ENCODE data around the gene TEX29. TPM values are rescaled to one million over a fixed set of nuclear protein-coding genes. Genes with fewer than 3 reads are reported as not detected.

TEX29 gene
- total RNA-seq, 4 donors from 2014 or later: 1.1 to 3.4 TPM; not detected in 2

GRCh38 chr13:111361873-111362648, 41.6 kb downstream of the TEX29 start:
- Histone ChIP-seq H3K27me3 (peaks cover 0 to 10% (median 0%) of the 10 kb centered on the region in 3 donors), H3K9me3 (no peaks in the 10 kb centered on the region), H3K4me1 (no peaks in the 10 kb centered on the region), H3K36me3 (no peaks in the 10 kb centered on the region), H3K27ac (no peak overlapping the region), H3K4me3 (no peak overlapping the region)
- TF ChIP-seq CTCF (IDR thresholded peaks at IDR 0.05 in 4 of 5, conservative IDR thresholded peaks at IDR 0.05 in 1 of 5) (no peak), POLR2A (IDR thresholded peaks at IDR 0.05) (no peak)
- intact Hi-C loops (cut with DNase I; ENCODE audit: low total_unique reads) (no loop called here), in situ Hi-C loops (cut with MboI; ENCODE audit: low sequenced_read_pairs in 4 of 4) (no loop called here)
- ATAC-seq (no peak), DNase-seq (no peak)

GRCh38 chr13:111363121-111363520, 42.7 kb downstream of the TEX29 start:
- peaks cover 0 to 10% (median 0%) of the 10 kb centered on the region in 3 donors for H3K27me3 ChIP-seq
- TF ChIP-seq POLR2A (IDR thresholded peaks at IDR 0.05) (no peak), CTCF (IDR thresholded peaks at IDR 0.05 in 4 of 5, conservative IDR thresholded peaks at IDR 0.05 in 1 of 5) (no peak)
- DNase-seq: no peak
- H3K27ac ChIP-seq: no peak overlapping the region
- in situ Hi-C loops (cut with MboI; ENCODE audit: low sequenced_read_pairs in 4 of 4): no loop called here
- intact Hi-C loops (cut with DNase I; ENCODE audit: low total_unique reads): no loop called here
- H3K9me3 ChIP-seq: no peaks in the 10 kb centered on the region
- no peak overlapping the region for H3K4me3 ChIP-seq
- no peaks in the 10 kb centered on the region for H3K4me1 ChIP-seq
- no peak for ATAC-seq
- H3K36me3 ChIP-seq: no peaks in the 10 kb centered on the region

- no peaks in the 10 kb centered on the region for H3K4me1 ChIP-seq
- DNase-seq: no peak
- TF ChIP-seq POLR2A (IDR thresholded peaks at IDR 0.05) (no peak), CTCF (IDR thresholded peaks at IDR 0.05 in 4 of 5, conservative IDR thresholded peaks at IDR 0.05 in 1 of 5) (no peak)
- no peak overlapping the region for H3K4me3 ChIP-seq
- in situ Hi-C loops (cut with MboI; ENCODE audit: low sequenced_read_pairs in 4 of 4) (no loop called here), intact Hi-C loops (cut with DNase I; ENCODE audit: low total_unique reads) (no loop called here)
- peaks cover 0 to 10% (median 0%) of the 10 kb centered on the region in 3 donors for H3K27me3 ChIP-seq
- ATAC-seq: no peak
- no peaks in the 10 kb centered on the region for H3K36me3 ChIP-seq
- no peak overlapping the region for H3K27ac ChIP-seq
- no peaks in the 10 kb centered on the region for H3K9me3 ChIP-seq
These were observed 43.1 kb downstream of the TEX29 start for GRCh38 chr13:111363591-111363990.

DNA sequence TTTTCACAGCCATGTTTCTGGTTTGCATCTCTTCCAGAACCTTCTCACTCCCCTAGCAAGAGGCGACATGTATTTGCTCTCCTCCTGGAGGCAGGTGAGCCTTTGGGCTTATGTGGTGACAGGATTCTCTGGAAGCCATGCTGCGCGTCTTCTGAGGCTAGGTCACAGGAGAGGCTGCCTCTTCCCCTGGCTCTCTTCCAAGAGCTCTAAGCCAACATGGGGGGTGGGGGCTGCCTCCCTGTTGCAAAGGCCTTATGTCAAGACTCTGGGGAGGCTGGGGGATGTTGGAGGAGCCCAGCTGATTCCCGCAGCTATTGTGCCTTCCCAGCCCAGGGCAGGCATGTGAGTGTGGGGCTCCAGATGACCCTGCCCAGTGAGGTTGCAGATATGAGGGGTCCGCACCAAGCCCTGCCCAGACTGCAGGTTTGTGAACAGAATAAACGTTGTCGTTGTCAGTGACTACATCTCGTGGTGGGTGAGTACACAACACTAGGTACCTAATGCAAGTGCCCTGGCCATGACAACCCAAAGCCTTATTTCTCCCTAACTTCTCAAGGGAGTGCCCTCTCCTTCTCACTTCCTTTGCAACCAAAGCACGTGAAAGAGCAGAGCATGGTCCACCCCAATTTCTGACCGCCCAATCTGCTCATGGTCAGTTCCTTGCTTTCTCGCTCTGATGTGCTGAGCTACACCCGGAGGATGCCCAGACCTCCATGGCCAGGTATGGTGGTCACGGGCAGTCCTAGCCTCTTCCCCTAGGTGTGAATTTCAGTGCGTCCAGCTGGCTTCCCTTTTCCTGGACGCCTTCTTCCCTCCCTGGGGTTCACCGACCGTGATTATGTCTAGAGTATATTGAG, 44.9 kb downstream of the TEX29 start:
- H3K27ac ChIP-seq: no peak overlapping the region
- in situ Hi-C loops (cut with MboI; ENCODE audit: low sequenced_read_pairs in 4 of 4): no loop called here
- H3K36me3 ChIP-seq: no peaks in the 10 kb centered on the region
- no peaks in the 10 kb centered on the region for H3K9me3 ChIP-seq
- no peak overlapping the region for H3K4me3 ChIP-seq
- intact Hi-C loops (cut with DNase I; ENCODE audit: low total_unique reads): no loop called here
- DNase-seq (no peak), ATAC-seq (no peak)
- H3K27me3 ChIP-seq: peaks cover 0 to 10% (median 0%) of the 10 kb centered on the region in 3 donors
- no peaks in the 10 kb centered on the region for H3K4me1 ChIP-seq
- TF ChIP-seq CTCF (IDR thresholded peaks at IDR 0.05 in 4 of 5, conservative IDR thresholded peaks at IDR 0.05 in 1 of 5) (no peak), POLR2A (IDR thresholded peaks at IDR 0.05) (no peak)

All from gastrocnemius medialis (tissue), 4 donors.